ENCODE results near the gene RBM26.

Gene RBM26

DNA sequence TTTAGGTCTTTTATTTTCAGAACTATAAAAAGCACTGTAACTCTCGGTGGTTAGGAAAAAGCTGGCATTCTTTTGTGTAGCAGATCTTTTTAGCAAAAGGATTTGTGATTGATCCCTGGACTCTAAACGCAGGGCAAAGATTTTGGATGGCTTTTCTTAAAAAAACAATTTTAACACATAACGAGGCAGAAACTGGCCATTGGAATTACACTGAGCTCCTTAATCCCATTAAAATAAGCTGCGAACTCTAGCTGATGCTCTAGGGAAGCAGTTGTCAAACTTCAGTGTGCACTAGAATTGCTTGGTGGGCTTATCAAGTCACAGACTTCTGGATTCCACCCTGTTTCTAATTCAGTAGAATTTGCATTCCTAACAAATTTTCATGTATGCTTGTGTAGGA, 41.1 kb upstream of the RBM26 start:
- no peak for TF ChIP-seq CTCF (IDR thresholded peaks at IDR 0.05; ENCODE audit: extremely low read depth, missing control alignments)
- DNase-seq (ENCODE audit: low spot score) = no peak

DNA sequence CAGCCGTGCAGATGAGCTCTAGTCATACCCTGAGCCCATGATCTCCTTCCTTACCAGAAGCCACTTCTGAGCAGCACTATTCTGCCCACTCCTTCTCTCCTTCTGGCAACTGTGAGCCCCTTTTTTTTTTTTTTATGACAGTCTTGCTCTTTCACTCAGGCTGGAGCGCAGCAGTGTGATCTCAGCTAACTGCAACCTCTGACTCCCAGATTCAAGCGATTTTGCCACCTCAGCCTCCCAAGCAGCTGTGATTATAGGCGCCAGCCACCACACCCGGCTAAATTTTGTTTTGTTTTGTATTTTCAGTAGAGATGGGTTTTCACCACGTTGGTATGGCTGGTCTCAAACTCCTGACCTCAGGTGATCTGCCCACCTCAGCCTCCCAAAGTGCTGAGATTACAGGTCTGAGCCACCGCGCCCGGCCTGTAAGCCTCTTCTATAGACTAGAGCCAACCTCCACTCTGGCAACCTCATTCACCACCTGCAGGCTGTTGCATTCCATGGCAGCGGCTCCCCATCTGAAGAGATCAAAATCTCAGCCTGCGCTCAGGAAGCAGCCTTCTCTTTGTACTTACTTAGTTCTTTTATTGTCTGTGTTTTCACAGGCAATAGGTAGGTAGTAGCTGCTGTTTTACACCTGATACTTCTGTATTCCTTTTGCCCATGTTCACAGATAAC, 40.1 kb upstream of the RBM26 start:
- no peak for DNase-seq (ENCODE audit: low spot score)
- TF ChIP-seq CTCF (IDR thresholded peaks at IDR 0.05; ENCODE audit: extremely low read depth, missing control alignments) = no peak

DNA sequence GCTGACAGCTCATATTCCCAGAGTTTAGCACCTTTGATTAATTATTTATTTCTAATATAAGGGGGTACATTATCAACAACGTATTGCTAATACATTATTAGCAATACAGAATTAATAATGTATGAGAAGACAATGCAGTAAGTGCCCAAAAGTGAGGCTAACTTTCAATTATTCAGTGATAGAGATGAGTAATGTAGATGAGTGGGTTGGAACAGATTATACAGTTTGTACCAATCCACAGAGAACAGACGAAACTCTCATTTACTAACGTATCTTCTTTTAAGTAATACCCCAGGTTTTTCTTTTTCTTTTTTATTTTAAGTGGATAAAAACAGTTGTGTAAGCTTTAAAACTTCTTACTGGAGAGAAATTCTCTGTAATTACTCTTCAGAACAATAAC, 36.7 kb upstream of the RBM26 start:
- no peak for TF ChIP-seq CTCF (IDR thresholded peaks at IDR 0.05; ENCODE audit: extremely low read depth, missing control alignments)
- DNase-seq (ENCODE audit: low spot score) = no peak

DNA sequence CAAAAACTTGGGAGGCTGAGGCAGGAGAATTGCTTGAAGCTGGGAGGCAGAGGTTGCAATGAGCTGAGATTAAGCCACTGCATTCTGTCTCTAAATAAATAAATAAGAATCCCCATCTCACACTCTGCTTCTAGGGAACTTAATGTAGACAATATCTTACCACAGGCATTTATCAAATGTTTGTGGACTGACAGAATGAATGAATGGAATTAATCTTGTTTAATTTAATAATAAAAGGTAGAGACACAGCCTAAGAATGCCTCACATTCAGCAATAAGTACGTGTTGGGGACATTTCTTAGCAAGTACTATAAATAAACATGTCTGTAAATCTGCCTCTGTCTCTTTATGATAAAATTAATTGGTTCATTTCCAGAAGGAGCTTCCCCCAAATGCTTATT, 36.2 kb upstream of the RBM26 start:
- TF ChIP-seq CTCF (IDR thresholded peaks at IDR 0.05; ENCODE audit: extremely low read depth, missing control alignments) = no peak
- no peak for DNase-seq (ENCODE audit: low spot score)

DNA sequence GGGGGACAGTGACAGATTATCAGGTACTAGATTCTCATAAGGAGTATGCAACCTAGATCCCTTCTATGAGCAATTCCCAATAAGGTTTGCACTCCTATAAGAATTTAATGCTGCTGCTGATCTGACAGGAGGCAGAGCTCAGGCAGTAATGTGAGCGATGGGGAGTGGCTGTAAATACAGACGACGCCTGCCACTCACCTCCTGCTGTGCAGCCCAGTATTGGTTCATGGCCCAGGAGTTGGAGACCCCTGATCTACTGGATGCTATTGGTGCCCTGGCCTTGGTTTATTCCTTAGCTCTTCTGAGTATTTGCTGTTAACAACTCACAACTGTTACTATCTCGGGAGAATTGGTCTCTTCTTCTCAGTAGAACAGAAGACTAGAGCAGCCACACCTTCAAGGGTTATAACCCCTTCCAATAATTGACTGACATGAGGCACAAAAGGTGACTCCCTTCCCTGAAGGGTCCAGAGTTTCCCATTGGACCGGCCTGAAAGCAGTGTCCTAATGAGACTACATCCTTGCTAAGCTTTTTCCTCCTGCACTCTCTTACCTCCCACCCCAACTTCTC, 35.0 kb upstream of the RBM26 start:
- no peak for TF ChIP-seq CTCF (IDR thresholded peaks at IDR 0.05; ENCODE audit: extremely low read depth, missing control alignments)

DNA sequence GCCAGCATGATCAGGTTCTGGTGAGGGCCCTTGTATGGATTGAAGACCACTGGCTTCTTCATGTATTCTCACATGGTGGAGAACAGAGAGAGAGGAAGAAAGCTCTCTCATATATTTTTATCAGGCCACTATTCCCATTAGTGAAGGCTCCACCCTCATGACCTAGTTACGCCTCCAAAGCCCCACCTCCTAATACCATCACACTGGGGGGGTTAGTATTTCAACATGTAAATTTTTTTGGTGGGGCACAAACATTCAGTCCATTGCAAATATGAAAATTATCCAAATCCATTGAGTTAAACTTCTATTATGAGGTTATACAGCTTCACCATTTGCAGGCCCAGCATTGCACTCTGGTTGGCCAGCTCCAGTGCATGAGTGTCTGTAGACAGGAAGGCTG, 33.2 kb upstream of the RBM26 start:
- TF ChIP-seq CTCF (IDR thresholded peaks at IDR 0.05; ENCODE audit: extremely low read depth, missing control alignments) = no peak
- no peak for DNase-seq (ENCODE audit: low spot score)

More for the DNA sequence above, 35.0 kb upstream of the RBM26 start:
- DNase-seq (ENCODE audit: low spot score) = no peak

- DNase-seq (ENCODE audit: low spot score) = no peak
- TF ChIP-seq CTCF (IDR thresholded peaks at IDR 0.05; ENCODE audit: extremely low read depth, missing control alignments) = no peak
Observed at GRCh38 chr13:79435561-79435990, 29.5 kb upstream of the RBM26 start.

Measured in GM20000 (cell line).